Trophoblast cell (in vitro differentiated cells and primary cell): Measurements from ENCODE around the gene MYH7.

Source experiments
- DNase-seq, 2 donors: peaks; one replicate each; pipeline ENCODE4 v3.0.0-alpha.2; 2016
- H2AFZ ChIP-seq: 2 replicates; pipeline ENCODE4 v1.6.1; 2013; ENCODE audit warnings: low read length, moderate library complexity, mild to moderate bottlenecking; ENCODE audit not compliant: insufficient read depth, poor library complexity
- H2AK5ac ChIP-seq: 2 replicates; pipeline ENCODE4 v1.6.1; 2013; ENCODE audit warnings: mild to moderate bottlenecking, low read length
- H2BK120ac ChIP-seq: 2 replicates; pipeline ENCODE4 v1.6.1; 2013; ENCODE audit warnings: low read length, mild to moderate bottlenecking, moderate library complexity; ENCODE audit not compliant: insufficient read depth, poor library complexity
- H2BK12ac ChIP-seq: 2 replicates; pipeline ENCODE4 v1.6.1; 2013; ENCODE audit warnings: mild to moderate bottlenecking, low read length, moderate library complexity
- H2BK5ac ChIP-seq: 2 replicates; pipeline ENCODE4 v1.6.1; 2013; ENCODE audit warnings: low read length, low read depth, moderate library complexity, mild to moderate bottlenecking; ENCODE audit not compliant: poor library complexity
- H3K14ac ChIP-seq: 2 replicates; pipeline ENCODE4 v1.6.1; 2013; ENCODE audit warnings: mild to moderate bottlenecking, low read length
- H3K18ac ChIP-seq: 2 replicates; pipeline ENCODE4 v1.6.1; 2013; ENCODE audit warnings: mild to moderate bottlenecking, low read length
- H3K23ac ChIP-seq: 2 replicates; pipeline ENCODE4 v1.6.1; 2013; ENCODE audit warnings: low read length
- H3K27ac ChIP-seq: 2 replicates; pipeline ENCODE4 v1.5.1; 2013; ENCODE audit warnings: low read depth, mild to moderate bottlenecking, inconsistent platforms, low read length, moderate library complexity
- H3K27me3 ChIP-seq: 2 replicates; pipeline ENCODE4 v1.6.1; 2013; ENCODE audit warnings: inconsistent platforms, mild to moderate bottlenecking, low read length, moderate library complexity; ENCODE audit not compliant: insufficient read depth
- H3K36me3 ChIP-seq, 2 experiments: 1 replicate in 1 of 2; 2 replicates in 1 of 2; pipeline ENCODE4 v1.6.1; 2013; ENCODE audit warnings: low read length in 2 of 2, mild to moderate bottlenecking in 2 of 2, moderate library complexity in 1 of 2; ENCODE audit not compliant: insufficient read depth in 2 of 2, control insufficient read depth in 1 of 2
- H3K4ac ChIP-seq: 2 replicates; pipeline ENCODE4 v1.6.1; 2013; ENCODE audit warnings: low read depth, mild to moderate bottlenecking, low read length, moderate library complexity
- H3K4me1 ChIP-seq, 2 experiments: 1 replicate in 1 of 2; 2 replicates in 1 of 2; pipeline ENCODE4 v1.6.1; 2013; ENCODE audit warnings: low read length in 2 of 2, mild to moderate bottlenecking in 2 of 2, moderate library complexity in 1 of 2; ENCODE audit not compliant: insufficient read depth in 2 of 2, control insufficient read depth in 1 of 2
- H3K4me2 ChIP-seq: 2 replicates; pipeline ENCODE4 v1.6.1; 2013; ENCODE audit warnings: inconsistent platforms, mild to moderate bottlenecking, low read length, moderate library complexity
- H3K4me3 ChIP-seq: 2 replicates; pipeline ENCODE4 v1.5.1; 2013; ENCODE audit warnings: mild to moderate bottlenecking, low read depth, low read length, inconsistent platforms
- H3K79me1 ChIP-seq: one replicate; pipeline ENCODE4 v1.6.1; 2013; ENCODE audit warnings: low read length
- H3K79me2 ChIP-seq: 2 replicates; pipeline ENCODE4 v1.6.1; 2013; ENCODE audit warnings: low read length, mild to moderate bottlenecking; ENCODE audit not compliant: control insufficient read depth, insufficient read depth, poor library complexity
- H3K9ac ChIP-seq: 2 replicates; pipeline ENCODE4 v1.6.1; 2013; ENCODE audit warnings: mild to moderate bottlenecking, low read length
- H3K9me3 ChIP-seq: 2 replicates; pipeline ENCODE4 v1.6.1; 2013; ENCODE audit warnings: low read depth, mild to moderate bottlenecking, control low read depth, inconsistent platforms, low read length; ENCODE audit not compliant: insufficient read depth
- H4K12ac ChIP-seq: 2 replicates; pipeline ENCODE4 v1.6.1; 2013; ENCODE audit warnings: low read depth, mild to moderate bottlenecking, low read length, moderate library complexity
- H4K8ac ChIP-seq: 2 replicates; pipeline ENCODE4 v1.6.1; 2013; ENCODE audit warnings: low read depth, mild to moderate bottlenecking, low read length, moderate library complexity
- H4K91ac ChIP-seq: one replicate; pipeline ENCODE4 v1.6.1; 2013; ENCODE audit warnings: low read depth, mild to moderate bottlenecking, low read length, moderate library complexity
- WGBS: extraction: QIAGEN DNeasy Blood & Tissue Kit; methylation state at CpG from one replicate; pipeline ENCODE4 v1.1.7; 2013; ENCODE audit warnings: missing lambda C conversion rate; ENCODE audit not compliant: insufficient read length, insufficient coverage; ENCODE audit errors: extremely low coverage; 5-methylcytosine and 5-hydroxymethylcytosine counted together

Gene MYH7

DNA sequence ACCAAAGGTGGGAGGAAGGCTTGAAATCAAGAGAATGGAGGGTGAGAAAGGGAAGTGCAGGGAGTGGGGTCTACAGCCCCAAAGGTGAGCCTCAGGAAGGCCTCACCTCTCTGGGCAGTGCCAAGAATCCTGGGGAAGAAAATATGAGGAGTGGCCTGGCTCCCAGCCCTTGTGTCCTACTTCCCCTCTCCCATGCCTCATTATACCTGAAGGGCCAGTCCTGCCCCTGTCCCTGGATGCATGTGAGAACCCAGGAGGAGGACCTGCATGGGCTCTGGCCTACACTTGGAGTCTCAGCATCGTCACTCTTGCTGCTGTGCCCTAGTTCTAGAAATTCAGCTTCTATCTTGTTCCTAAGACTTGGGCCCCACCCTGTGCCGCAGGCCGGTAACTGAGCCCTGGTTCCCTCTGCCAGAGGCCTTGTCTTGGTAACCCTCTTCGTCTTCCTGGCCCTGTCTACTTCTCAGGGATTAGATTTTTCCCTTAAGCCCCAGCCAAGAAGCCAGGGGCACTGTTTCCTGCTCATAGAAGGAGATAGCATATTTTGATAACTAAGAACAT is 10.9 kb upstream of the MYH7 start:
- Histone ChIP-seq H4K91ac (no peak overlapping the region), H3K4me1 (no peaks in the 10 kb centered on the region), H4K8ac (no peak overlapping the region), H3K9me3 (no peaks in the 10 kb centered on the region), H2AFZ (no peak overlapping the region), H3K4ac (no peak overlapping the region), H3K4me2 (no peak overlapping the region), H3K18ac (no peak overlapping the region), H3K79me1 (no peaks in the 10 kb centered on the region), H2AK5ac (no peak overlapping the region), H3K23ac (no peak overlapping the region), H3K4me3 (no peak overlapping the region), H2BK12ac (no peak overlapping the region), H3K14ac (no peak overlapping the region), H3K27ac (no peak overlapping the region), H3K27me3 (no peaks in the 10 kb centered on the region), H3K9ac (no peak overlapping the region), H2BK5ac (no peak overlapping the region), H4K12ac (no peak overlapping the region), H2BK120ac (no peak overlapping the region), H3K79me2 (no peaks in the 10 kb centered on the region), H3K36me3 (no peaks in the 10 kb centered on the region)
- WGBS = no CpG with 5 or more reads among the region's 4 CpGs
- no peak for DNase-seq

DNA sequence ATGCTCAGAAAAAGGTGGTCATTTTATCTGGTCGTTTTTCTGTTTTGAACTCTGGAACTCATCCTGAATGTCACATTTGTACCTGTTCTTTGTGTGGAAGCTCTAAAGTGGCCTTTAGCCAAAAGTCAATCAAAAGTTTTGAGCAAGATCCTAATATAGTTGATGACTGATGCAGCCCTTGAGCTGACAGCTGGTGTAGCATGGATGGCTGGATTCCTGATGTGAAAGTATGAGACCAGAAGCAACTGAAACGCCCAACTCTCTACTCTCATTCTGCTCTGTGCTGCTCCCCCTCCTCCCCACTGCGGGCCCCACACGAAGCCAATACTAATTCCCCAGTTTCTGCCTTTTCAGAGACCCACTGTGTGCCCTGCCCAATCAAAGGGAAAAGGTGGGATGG is 10.3 kb upstream of the MYH7 start:
- H3K4me1 ChIP-seq = no peaks in the 10 kb centered on the region

DNA sequence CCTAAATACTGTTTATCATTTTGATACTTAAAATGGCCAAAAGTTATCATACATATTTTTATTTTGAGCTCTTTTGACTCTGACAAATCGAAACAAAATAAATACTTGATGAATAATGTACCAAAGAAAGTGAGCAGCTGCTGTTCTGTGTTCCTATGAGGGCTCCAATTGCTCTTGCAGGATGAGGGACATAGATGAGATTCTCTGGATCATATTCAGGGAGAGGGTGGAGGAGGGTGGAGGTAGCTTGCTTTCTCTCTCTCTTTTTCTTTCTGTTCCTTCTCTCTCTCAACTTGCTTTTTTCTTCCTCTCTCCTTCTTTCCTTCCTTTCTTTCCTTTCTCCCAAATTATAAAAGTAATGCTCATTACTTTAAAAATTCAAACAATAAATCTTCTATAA is 8.9 kb upstream of the MYH7 start:
- H3K36me3 ChIP-seq = no peaks in the 10 kb centered on the region
- no peaks in the 10 kb centered on the region for H3K27me3 ChIP-seq
- no peak overlapping the region for H3K18ac ChIP-seq
- H2BK120ac ChIP-seq = no peak overlapping the region
- H3K27ac ChIP-seq = no peak overlapping the region
- no peak overlapping the region for H3K4ac ChIP-seq
- H2AK5ac ChIP-seq = no peak overlapping the region
- no peak overlapping the region for H3K4me2 ChIP-seq
- no peak overlapping the region for H3K9ac ChIP-seq
- no peak overlapping the region for H2AFZ ChIP-seq
- H3K79me2 ChIP-seq = no peaks in the 10 kb centered on the region
- H4K91ac ChIP-seq = no peak overlapping the region
- H3K14ac ChIP-seq = no peak overlapping the region
- no peak overlapping the region for H3K23ac ChIP-seq
- no peak overlapping the region for H4K8ac ChIP-seq
- H4K12ac ChIP-seq = no peak overlapping the region
- no peaks in the 10 kb centered on the region for H3K4me1 ChIP-seq
- H2BK5ac ChIP-seq = no peak overlapping the region
- no CpG with 5 or more reads among the region's 1 CpG for WGBS
- H3K79me1 ChIP-seq = no peaks in the 10 kb centered on the region
- H2BK12ac ChIP-seq = no peak overlapping the region
- no peak for DNase-seq
- H3K9me3 ChIP-seq = no peaks in the 10 kb centered on the region
- H3K4me3 ChIP-seq = no peak overlapping the region

More for the DNA sequence above, 10.3 kb upstream of the MYH7 start:
- no peak overlapping the region for H3K9ac ChIP-seq
- no peak overlapping the region for H3K23ac ChIP-seq
- no CpG with 5 or more reads among the region's 4 CpGs for WGBS
- H3K14ac ChIP-seq = no peak overlapping the region
- no peak overlapping the region for H3K4me2 ChIP-seq
- DNase-seq = no peak
- H2BK5ac ChIP-seq = no peak overlapping the region
- H3K4me3 ChIP-seq = no peak overlapping the region
- no peak overlapping the region for H2AK5ac ChIP-seq
- no peak overlapping the region for H3K4ac ChIP-seq
- H3K9me3 ChIP-seq = no peaks in the 10 kb centered on the region
- H2AFZ ChIP-seq = no peak overlapping the region
- H3K27ac ChIP-seq = no peak overlapping the region
- H4K12ac ChIP-seq = no peak overlapping the region
- H2BK120ac ChIP-seq = no peak overlapping the region
- H3K36me3 ChIP-seq = no peaks in the 10 kb centered on the region
- H3K79me1 ChIP-seq = no peaks in the 10 kb centered on the region
- H3K27me3 ChIP-seq = no peaks in the 10 kb centered on the region
- H4K8ac ChIP-seq = no peak overlapping the region
- H4K91ac ChIP-seq = no peak overlapping the region
- H2BK12ac ChIP-seq = no peak overlapping the region
- no peaks in the 10 kb centered on the region for H3K79me2 ChIP-seq
- no peak overlapping the region for H3K18ac ChIP-seq

DNA sequence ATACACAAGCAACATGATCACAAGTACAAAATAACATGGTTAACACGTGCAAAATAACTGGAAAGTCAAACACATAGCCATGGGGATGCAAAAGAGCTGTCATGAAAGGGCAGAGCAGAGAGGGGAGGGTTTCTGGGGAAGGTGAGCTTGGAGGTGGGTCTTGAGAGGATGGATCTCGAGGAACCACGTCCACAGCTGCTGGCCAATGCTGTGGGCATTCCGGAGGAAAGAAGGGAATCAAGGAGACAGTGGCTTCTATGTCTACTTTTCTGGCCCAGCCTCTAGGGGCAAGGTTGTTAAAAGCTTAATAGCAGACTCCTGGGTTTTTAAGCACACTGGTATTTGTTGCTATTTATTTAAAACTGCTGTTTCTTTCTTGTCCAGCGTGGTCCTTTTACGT is 8.4 kb upstream of the MYH7 start:
- WGBS = no CpG with 5 or more reads among the region's 6 CpGs
- H3K36me3 ChIP-seq = no peaks in the 10 kb centered on the region

More for the DNA sequence above, 8.4 kb upstream of the MYH7 start:
- Histone ChIP-seq H3K4me3 (no peak overlapping the region), H3K9ac (no peak overlapping the region), H2BK12ac (no peak overlapping the region), H3K4me2 (no peak overlapping the region), H3K27ac (no peak overlapping the region), H2BK120ac (no peak overlapping the region), H2AK5ac (no peak overlapping the region), H3K79me1 (no peaks in the 10 kb centered on the region), H4K8ac (no peak overlapping the region), H3K9me3 (no peaks in the 10 kb centered on the region), H2AFZ (no peak overlapping the region), H3K14ac (no peak overlapping the region), H3K4me1 (no peaks in the 10 kb centered on the region), H3K23ac (no peak overlapping the region), H4K91ac (no peak overlapping the region), H4K12ac (no peak overlapping the region), H3K27me3 (no peaks in the 10 kb centered on the region), H3K79me2 (no peaks in the 10 kb centered on the region), H3K18ac (no peak overlapping the region), H3K4ac (no peak overlapping the region), H2BK5ac (no peak overlapping the region)
- no peak for DNase-seq
